T-helper 9 cell (primary cell): ENCODE measurements around the gene ABCC1.

ENCODE experiments used
- DNase-seq: peaks from one replicate; pipeline ENCODE4 v3.0.0-alpha.2; 2020

ABCC1 gene

DNA sequence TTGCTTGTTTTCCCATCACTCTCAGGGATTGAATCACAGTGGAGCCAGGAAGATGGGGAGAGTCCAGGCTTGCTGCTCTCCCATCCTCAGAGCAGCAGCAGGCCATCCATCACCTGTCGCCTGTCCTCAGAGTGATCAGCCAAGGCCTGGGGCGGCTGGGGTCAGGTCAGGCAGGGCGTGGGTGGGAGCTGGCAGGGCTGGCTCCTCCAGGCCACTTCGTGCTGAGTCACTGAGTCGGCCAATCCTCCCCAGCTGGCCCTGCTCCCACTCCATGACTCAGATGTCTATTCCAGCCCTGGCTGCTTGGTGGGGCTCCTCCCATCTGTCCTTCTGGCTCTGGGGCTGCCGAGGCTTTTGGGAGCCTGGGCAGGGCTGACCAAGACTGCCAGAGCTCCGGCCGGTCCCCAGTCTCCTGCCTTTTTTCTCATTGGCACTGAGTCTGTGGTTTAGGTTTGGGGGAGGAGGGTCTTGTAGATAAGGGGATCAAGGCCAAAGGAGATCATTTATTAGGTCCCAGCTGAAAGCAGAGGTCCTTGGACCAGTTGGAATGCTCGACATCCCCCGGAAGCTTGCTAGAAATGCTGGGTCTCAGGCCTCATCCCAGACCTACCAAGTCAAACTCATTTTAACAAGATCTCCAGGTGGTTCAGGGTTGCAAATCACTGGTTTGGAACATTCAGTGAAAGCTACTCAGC, 72.7 kb downstream of the ABCC1 start:
- no peak for DNase-seq

- DNase-seq, result no peak
Measured at GRCh38 chr16:16022683-16023064, 73.3 kb downstream of the ABCC1 start.

GRCh38 chr16:16025214-16025968, 76.0 kb downstream of the ABCC1 start:
- DNase-seq, result peak; percentile 22

- DNase-seq, result no peak
Measured at GRCh38 chr16:16027728-16028310, 78.4 kb downstream of the ABCC1 start.

DNA sequence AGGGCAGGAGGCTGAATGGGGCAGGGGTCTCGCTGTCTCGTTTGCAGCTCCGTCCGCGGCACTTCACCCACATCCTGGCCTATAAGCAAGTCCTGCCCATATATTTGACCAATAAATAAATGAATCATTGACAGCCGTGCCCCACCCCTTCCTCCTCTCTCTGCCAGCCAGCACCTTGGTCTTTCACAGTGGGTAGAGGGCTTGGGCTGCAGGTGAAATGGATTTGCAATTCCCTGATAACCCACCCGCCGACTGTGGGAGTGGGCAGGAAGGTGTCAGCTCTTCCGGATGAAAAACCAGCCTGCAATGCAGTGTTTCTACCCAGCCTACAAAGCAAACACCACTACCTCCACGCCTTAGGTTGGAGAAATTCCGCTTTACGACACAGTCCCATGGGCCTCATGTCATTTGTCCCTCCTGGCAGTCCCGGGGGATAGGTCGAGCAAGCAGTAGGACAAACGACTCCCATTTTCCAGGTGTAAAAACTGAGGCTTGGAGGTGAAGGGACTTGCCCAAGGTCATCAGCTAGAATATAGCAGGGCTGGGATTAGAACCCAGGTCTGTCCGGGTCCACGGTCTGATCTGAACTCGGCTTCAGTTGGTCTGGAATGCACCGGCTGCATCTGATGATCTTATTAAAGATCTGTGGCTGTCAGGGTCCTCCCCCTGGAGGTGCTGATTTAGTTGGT, 79.0 kb downstream of the ABCC1 start:
- no peak for DNase-seq

DNA sequence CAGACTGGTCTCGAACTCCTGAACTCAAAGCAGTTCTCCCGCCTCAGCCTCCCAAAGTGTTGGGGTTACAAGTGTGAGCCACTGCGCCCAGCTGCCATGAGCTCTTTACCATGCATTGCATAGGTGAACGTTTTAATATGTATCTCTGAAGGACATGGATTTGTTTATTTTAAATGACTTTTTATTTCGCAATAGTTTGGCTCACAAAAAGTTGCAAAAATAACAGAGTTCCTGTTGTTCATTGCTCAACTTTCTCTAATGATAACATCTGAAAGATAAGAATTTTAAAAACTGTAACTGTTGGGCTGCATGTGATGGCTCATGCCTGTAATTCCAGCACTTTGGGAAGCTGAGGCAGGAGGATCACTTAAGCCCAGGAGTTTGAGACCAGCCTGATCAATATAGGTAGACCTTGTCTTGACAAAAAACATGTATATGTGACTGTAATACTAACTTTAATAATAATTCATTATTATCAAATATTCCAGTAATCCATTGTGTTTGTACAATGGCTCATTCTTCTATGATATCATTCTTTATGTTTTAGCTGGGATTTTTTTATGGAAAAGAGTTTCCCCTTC, 80.1 kb downstream of the ABCC1 start:
- DNase-seq, result no peak

DNA sequence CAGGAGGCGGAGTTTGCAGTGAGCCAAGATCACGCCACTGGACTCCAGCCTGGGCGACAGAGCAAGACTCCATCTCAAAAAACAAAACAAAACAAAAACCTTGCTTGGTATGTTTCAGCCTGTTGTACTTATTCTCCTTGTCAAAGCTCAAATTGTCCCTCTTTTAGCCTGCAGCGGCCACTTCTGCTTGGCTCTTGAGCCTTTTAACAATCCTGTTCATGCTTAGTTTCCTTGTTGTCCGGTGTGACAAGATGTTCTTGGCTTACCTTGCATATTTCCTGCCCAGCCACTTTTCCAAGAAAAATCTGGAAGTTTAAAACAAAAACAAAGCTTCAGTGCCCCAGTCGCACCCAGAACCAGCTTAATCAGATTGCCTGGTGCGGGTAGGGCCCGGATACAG, 81.0 kb downstream of the ABCC1 start:
- no peak for DNase-seq

DNA sequence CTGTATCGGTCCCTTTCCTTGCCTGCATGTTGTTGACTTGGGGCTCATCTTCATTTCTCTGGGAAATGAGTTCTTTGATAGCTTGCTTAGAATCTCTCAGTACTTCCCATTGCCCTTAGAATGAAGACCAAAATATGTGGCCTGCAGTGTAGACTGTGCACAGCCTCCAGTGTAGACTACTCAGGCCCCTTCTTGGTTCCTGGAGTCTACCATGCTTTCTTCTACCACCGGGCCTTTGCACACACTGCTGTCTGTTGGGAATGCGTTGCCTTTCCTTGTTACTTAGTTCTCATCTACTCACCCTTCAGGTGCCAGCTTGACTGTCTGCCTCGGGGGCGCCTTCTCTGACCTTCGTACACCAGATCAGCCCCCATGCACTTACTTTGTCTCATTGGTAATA, 82.0 kb downstream of the ABCC1 start:
- no peak for DNase-seq

- no peak for DNase-seq
Measured at GRCh38 chr16:16032271-16032979, 83.0 kb downstream of the ABCC1 start.

DNA sequence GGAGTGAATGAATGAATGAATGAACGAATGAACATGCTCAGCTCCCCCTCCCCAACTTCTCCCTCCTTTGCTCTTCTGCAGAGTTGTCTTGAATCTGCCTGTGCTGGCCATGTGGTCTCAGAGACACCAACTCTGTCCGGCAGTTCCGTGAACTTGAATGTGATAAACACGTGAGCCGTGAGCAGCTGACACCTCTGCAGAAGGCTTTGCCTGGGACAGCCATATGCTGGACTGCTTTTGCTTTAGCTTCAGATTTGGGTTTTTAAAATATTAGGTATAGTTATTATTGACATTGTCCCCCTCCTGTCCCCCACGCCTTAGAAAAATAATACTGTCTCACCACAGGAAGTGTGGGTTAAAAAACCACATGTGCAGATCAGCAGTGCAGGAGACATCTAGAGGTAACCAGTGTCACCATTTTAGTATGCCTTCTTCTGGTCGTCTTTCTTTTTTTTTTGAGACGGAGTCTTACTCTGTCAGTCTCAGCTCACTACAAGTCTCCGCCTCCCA, 83.8 kb downstream of the ABCC1 start:
- DNase-seq, result no peak

- DNase-seq, result no peak
Measured at GRCh38 chr16:16036359-16036792, 87.0 kb downstream of the ABCC1 start.

- DNase-seq, result no peak
Measured at GRCh38 chr16:16037521-16037920, 88.1 kb downstream of the ABCC1 start.

GRCh38 chr16:16037970-16038369, 88.6 kb downstream of the ABCC1 start:
- DNase-seq, result no peak

- no peak for DNase-seq
Measured at GRCh38 chr16:16038950-16039349, 89.5 kb downstream of the ABCC1 start.

- no peak for DNase-seq
Measured at GRCh38 chr16:16041196-16041892, 91.9 kb downstream of the ABCC1 start.

GRCh38 chr16:16042076-16042475, 92.7 kb downstream of the ABCC1 start:
- no peak for DNase-seq

DNA sequence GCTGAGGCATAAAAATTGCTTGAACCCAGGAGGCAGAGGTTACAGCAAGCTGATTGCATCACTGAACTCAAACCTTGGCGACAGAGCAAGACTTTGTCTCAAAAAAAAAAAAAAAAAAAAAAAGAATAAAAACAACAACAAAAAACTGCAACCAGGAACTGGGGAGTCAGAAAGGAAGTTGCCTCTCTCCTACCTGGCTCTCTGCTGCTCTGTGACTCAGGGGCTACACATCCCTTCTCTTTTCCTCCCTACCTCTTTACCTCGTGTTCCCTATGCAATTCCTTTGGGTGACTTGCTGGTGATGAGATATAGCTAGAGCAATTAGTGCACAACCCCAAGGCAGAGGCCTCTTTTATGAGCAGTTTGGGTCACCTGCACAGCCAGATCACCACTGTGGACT, 95.9 kb downstream of the ABCC1 start:
- no peak for DNase-seq

DNA sequence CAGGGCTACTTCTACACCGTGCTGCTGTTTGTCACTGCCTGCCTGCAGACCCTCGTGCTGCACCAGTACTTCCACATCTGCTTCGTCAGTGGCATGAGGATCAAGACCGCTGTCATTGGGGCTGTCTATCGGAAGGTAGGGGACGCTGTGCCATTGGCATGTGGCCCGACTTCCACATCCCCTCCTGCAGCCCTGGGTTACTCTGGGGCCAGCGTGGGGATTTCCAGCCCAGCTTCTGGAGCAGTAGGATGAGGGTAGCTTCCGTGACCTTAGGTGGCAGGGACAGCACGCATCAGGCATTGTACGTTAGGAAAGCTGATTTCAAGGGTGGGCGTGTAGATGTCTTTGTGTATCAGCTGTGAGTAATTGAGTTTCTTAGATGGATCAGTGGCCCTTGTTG, 96.5 kb downstream of the ABCC1 start:
- no peak for DNase-seq

DNA sequence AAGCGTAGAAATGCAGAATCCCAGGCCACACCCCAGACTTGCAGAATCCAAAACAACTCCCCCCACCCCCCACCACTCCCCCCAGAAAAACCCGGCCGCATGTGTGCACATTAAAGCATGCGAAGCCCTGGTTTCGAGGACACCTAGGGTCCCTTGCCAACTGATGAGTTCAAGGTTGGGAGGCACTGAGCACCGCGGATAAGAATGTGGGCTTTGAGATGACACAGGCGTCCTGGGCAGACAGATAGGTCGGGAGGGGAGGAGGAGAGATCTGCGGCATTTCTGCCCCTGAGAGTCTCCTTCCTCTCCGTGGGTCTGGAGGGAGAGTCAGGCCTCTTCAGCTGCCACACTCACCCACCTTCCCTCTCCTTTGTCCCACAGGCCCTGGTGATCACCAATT, 98.3 kb downstream of the ABCC1 start:
- DNase-seq, result no peak

DNA sequence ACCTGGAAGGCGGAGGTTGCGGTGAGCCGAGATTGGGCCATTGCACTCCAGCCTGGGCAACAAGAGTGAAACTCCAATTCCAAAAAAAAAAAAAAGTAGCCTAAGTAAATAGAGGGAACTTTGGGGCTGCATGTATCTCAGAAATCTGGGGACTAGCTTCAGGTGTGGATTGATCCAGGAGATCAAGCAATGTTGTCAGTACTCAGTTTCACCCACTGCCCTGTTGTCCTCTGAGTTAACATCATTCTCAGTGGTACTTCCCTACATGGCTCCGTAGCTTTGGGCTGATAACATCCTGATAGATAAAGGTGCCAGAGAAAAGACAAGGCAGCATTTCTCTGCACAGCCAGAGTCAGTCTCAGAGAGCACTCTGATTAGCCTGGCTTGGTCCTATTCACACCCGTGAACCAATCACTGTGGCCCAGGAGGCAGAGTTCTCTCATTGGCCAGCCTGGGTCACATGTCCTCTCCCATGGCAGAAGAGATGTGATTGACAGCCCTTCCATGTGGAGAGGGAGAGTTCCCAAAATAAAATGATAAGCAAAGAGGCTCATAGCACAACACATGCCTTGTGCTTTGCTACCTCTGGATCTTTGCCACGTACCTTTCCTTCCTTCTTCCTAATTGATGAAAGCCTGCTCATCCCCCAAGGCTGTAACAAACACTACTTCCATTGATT, 99.6 kb downstream of the ABCC1 start:
- no peak for DNase-seq

GRCh38 chr16:16050106-16050505, 100.7 kb downstream of the ABCC1 start:
- no peak for DNase-seq
